ENCODE results near the gene COLQ.
A peak's percentile ranks its signal among the peaks of the same experiment; 100 is the strongest.

COLQ gene

DNA sequence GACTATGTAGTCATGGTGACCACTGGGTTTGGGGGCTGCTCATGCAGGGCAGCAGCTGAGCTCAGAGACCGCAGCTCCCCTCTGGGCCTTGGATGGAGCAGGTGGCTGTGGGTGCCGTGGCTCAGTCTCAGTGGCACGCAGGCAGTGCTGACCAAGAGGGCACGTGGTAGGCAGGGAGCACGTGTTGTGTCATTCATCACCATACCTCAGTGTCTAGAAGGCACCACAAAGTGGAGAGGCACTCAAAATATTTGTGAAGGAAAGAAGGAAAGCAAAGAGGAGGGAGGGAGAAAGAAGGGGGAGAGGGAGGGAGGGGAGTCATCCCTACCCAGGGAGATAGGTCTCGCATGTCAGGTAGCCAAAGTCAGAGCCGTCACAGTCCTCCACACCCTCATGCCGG, 68.0 kb downstream of the COLQ start:
- no peak for DNase-seq

GRCh38 chr3:15452961-15453360, 68.5 kb downstream of the COLQ start:
- no peak for DNase-seq

- DNase-seq: no peak
Measured at GRCh38 chr3:15452156-15452555, 69.3 kb downstream of the COLQ start.

DNA sequence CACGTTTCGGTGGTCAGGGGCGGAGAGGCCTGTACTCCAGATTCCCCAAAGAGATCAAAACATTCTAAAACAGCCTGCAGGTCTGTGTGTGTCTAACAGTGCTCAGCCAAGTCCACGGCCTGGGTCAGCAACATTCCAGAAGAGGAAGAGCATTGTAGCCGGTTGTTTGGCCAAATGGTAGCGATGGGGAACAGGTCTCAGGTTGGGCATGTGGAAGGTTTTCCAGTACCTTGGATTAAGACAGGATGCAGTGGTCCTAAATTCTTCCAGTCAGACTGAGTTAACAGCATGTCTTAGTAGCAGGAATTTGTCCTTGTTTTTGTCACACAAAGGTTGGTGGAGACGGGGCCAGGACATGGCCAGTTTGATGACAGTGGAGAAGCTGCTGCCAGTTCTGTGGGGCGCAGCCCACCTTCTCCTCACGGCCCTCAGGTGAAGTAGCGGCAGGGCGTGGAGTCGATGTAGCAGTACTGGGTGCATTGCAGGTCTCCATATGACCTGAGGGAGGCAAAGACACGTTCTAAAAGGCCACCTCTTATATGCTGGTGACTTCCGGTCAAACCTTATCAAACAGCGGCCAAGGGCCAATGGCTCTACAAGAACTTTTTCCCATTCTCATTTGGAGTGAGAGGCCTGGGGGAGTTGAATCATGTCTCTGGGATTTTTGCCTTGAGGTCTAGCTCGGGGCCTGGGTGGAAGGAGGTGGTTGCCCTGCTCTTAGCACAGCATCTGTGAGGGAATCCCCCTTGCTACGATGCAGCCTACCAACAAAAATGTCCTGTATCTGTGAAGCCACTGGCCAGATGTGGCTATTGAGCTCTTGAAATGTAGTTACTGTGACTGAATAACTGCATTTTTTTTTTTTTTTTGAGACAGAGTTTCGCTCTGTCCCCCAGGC, 70.0 kb downstream of the COLQ start:
- no peak for DNase-seq

- no peak for DNase-seq
Measured at GRCh38 chr3:15450438-15451215, 70.9 kb downstream of the COLQ start.

GRCh38 chr3:15449489-15450224, 71.8 kb downstream of the COLQ start:
- no peak for DNase-seq

DNA sequence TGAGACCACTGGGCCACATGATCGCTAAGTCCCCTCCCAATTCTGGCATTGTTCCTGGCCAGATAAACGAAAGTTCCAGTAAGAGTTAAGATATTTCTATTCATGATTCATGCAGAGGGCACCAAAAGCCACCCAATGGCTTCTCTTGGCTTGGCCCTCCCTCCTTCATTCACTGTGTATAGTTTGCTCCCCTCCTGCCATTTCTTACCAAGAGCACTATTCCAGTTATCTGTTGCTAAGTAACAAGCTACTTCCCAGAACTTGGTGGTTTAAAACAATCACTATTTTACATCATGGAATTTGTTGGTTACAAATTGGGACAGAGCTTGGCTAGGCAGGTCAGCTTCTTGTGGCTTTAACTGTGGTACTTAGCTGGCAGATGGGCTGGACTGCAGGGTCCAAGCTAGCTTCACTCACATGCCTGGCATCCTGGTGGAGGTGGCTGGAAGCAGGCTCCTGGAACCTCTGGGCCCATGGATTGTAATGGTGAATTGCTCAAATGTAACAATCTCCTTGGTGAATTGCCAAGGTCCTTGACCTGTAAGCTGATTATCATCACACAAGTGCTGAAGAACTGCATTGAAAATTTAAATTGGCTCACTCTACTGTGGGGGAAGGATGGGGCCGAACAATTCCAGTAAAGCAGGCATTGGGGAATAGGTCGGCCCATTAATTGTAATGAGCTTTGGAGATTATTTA, 77.5 kb downstream of the COLQ start:
- DNase-seq: no peak

DNA sequence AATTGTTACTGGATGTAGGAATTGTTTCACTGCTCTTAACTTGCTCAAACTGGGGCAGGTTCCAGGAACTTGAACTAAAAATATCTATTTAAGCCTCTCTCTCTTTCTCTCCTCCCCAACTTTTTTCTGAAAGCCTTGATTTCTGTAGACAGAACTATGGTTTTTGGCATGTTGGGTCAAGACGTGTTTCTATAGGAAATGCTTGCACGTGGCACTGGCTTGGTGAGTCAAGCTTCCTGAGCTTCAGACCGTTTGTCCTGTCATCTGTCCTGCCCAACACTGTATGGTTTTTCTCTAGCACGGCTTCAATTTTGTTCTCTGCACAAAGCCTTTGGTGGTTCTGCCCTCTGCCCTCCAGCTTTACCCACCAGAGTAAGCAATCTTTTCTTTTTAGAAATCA, 80.6 kb downstream of the COLQ start:
- DNase-seq: peak; percentile 39

DNA sequence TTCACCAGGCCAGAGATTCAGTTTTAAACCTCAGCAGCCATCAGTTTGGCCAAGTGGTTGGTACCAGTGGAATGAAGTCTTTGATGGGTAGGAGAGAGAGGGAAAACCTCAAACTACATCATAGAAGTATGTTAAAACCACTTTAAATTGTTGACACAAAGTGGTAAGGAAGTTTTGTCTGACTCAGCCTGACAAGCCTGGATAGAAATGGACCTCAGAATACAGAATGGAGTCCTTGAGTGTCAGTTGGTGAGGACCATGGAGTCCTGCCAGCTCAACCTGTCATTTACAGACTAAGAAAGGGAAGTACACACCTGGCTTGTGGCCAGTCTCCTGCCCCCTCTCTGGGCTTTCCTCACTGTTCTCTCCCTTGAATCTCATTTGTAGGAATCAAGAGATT, 82.0 kb downstream of the COLQ start:
- no peak for DNase-seq

DNA sequence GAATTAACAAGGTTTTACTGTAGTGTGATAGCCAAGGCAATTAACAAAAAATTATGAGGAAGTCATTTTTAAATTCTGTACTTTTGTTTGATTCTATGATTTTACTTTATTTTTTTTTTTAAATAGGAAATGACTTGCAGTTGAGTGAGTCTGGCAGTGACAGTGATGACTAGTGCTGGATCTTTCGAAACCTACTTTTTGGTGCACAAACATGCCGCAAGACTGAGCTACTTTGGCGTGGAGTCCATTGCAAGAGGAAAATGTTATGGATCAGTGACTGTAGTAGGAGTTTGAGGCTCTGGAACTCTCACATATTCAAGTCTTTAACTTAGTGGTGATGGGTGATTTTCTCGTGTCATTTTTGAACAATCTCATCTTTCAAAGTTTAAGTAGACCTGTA, 82.5 kb downstream of the COLQ start:
- DNase-seq: peak; percentile 20

DNA sequence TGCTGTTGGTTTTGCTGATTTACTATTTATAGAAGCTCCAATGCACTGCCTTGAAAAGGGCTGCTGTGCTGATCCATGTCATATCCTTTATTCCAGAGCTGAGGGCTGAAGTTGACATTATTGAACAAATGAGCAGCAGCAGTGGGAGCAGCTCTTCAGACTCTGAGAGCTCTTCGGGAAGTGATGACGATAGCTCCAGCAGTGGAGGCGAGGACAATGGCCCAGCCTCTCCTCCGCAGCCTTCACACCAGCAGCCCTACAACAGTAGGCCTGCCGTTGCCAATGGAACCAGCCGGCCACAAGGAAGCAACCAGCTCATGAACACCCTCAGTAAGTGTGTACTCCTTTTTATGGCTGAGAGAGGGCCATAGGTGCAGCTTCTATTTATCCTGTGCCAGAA, 85.3 kb downstream of the COLQ start:
- DNase-seq: no peak

- DNase-seq: no peak
Measured at GRCh38 chr3:15434756-15435155, 86.8 kb downstream of the COLQ start.

DNA sequence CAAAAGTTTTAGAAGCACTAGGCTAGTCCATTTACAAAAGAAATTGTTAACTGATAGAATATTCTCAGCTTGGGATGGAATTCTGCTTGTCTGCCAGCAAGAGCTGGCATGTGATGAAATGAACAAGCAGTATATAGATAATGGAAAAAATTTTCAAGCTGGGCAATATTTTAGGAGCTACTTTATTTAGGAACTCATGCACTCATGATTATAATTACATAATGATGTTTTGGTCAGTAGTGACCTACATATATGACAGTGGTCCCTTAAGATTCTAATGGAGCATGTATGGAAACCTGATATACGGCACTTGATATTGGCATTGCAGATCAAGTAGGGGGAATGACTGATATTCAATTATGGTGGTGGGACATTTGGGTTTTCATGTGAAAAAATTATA, 88.0 kb downstream of the COLQ start:
- DNase-seq: no peak

DNA sequence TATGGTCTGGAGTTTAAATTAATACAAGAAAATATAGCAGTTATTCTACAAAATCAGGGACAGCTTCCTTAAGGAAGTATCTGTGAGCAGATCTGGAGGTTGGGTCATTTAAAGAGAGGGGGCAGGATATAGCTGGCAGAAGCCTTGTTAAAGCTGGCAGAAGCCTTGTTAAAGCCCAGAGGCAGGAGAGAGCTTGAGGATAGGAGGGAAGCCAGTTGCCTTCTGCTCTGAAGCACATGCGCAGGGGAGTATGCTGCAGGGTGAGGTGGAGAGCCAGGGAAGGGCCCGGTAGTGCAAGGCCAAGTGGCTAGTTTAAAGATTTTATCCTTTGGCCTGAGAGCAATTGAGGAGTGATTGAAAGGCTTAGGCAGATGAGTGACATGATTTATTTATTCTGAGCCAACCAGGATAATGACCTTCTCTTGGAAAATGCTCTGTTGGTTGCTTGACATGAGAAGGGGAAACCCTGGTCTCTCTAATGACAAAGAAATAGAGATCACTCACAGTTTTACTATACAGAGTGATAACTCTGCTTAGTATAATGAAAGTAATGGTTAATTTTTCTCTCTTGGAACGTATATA, 90.2 kb downstream of the COLQ start:
- no peak for DNase-seq

- DNase-seq: no peak
Measured at GRCh38 chr3:15430624-15431023, 90.9 kb downstream of the COLQ start.

DNA sequence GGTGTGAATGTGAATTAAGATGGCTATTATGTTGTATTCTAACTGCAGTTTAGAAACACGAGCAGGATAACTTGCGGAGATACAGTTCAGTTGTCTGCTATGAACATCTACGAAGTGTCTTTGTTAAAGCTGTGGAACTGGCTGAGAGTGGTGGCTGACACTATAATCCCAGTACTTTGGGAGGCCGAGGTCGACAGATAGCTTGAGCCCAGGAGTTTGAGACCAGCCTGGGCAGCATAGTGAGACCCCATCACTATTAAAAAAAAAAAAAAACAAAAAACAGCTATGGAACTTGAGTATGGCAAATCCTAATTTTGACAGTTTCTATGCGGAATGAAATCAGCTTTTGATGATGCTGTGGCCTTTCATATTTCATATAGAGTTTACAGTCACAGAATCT, 92.4 kb downstream of the COLQ start:
- no peak for DNase-seq

DNA sequence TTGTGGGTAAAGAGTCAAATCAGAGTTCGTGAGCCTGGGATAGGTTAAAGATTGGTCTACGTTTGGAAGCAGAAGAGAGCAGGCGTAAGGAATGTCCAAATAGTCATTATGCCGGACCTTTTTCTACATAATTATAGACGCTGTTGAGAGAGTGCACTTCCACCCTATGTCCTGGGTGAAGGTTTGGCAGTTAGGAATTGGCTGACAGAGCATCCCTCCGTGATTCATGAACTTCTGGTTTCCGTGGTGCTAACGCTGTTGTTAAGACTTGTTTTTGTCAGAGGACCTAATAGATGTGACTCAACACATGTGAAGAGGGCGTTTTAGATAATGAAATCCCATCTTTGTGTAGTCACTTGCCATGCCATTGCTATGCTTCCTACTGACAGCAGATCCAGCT, 93.0 kb downstream of the COLQ start:
- DNase-seq: peak; percentile 56

DNA sequence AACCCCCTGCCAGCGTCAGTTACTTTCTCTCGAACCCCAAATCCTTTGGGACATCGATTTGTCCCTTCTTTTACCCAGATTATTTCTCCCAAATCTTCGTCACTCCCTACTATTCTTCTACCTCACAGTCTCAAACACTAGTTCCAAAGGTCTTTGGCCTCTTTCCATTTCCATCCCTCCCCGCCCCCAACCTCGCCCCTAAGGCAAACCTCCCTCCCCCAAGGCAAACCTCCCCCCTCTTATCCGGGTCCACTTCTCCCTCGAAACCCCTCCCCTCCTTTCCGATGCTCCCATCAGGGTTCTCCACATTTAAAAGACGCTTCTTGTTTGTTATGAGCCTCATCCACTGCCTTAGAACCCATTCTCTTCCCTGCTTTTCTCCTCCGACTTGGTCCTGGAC, 93.5 kb downstream of the COLQ start:
- DNase-seq: no peak

GRCh38 chr3:15427182-15427880, 94.2 kb downstream of the COLQ start, which contains the start of the genes EAF1 and METTL6:
TSS of gene EAF1 (plus strand) at chr3:15427598. CDS start at chr3:15427780, 182 bp downstream.
TSS of gene METTL6 (minus strand) at chr3:15427544. CDS start at chr3:15426511, 1,033 bp downstream.
- DNase-seq: peak; percentile 83

DNA sequence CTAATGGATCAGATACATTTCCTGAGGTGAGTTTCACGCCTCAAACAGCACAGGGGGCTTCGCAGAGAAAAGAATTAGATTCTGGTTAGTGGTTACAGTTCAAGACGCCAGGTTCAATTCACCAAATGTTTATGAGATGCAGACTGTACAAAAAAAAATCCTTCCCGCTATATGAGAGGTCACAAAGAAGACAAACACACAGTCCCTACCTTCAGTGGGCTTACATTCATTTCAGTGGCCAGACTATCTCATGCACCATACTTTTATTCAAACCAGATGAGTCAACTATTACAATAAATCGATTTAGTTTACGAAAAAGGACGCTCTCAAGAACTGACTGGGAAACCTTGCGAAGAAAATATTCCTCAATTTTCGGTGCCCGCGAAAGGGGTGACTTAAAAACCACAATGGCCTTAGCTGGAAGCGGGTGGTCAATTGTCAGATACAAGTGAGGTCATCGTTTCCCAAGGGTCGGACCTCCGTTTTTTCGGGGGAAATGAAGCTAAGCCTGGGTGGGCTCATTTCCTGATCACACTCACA, 94.9 kb downstream of the COLQ start:
- DNase-seq: no peak

DNA sequence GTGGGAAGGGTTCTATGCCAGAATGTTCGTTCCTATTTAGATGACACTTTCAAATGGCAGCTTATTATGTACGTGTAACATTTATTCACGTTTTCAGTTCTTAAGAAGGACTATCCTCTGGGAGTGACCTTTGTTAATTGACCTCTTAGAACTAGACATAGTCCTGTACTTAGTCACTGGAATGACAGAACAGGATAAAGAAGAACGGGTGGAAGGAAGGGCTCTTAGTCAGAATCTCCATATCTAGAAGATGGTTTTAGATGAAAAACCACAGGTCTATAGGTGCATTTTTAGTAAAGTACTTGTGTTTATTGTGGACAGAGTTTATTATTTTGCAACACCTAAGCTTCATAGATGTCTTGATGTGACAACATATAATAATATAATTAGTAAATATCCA, 100.6 kb downstream of the COLQ start:
- no peak for DNase-seq
